Activated effector memory CD4-positive, alpha-beta T cell treated with anti-CD3 and anti-CD28 coated beads, Interleukin-2, amount 50 U/mL, for 16 hours (primary cell): ENCODE results near the gene ZDHHC14.
A peak's percentile ranks its signal among the peaks of the same experiment; 100 is the strongest.
"Not testable (repeated sequence)": the region's sequence is repeated elsewhere in the genome, so short reads cannot be mapped to it uniquely, and the experiment has no call there.

Experiments
- DNase-seq: peaks from one replicate; pipeline ENCODE4 v3.0.0-alpha.2; 2020

ZDHHC14 gene

DNA sequence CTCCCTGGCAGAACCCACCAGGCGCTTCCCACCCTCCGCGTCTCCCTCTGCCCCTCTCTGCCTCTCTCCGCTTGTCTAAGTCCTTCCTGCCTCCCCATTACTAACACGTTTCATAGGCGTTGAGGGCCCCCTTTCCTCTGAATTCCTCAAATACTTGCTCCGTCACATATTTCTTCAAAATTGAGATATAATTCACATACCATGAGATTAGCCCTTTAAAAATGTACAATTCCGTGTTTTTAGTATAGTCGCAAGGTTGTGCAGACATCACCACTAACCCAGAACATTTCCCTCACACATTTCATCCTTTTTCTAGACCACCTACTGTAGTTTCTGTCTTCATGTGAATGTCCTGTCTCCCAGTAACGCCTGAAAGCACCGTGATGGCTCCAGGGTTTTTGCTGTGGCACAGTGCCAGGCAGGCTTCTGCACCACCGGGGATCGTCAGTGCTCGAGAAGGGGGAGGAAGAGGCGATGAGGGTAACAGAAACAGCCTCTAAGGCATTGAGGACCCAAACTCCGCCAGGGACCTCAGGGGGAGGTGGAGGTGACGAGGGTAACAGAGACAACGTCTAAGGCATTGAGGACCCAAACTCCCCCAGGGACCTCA is 300.2 kb downstream of the ZDHHC14 start:
- no peak for DNase-seq

DNA sequence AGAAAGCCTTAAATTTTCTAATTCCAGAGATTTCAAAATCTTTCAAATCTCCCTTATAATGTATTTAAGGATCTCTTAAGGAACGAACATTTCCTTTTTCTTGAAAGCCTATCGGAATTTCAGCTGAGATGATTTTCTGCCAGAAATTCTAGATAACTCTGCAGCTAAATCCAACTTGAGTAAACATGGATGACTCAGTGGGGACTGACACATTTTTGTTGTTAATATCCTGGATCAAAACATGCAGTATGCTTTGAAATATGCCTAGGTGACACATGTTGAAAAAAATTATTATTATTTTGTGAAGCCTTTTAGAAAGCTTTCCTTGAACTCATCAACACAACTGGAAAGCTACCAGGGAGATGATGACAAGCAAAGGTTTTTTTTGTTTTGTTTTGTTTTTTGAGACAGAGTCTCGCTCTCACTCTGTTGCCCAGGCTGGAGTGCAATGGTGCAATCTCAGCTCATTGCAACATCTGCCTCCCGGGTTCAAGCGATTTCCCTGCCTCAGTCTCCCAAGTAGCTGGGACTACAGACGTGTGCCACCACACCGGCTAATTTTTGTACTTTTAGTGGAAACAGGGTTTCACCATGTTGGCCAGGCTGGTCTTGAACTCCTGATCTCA is 302.0 kb downstream of the ZDHHC14 start:
- DNase-seq = no peak

DNA sequence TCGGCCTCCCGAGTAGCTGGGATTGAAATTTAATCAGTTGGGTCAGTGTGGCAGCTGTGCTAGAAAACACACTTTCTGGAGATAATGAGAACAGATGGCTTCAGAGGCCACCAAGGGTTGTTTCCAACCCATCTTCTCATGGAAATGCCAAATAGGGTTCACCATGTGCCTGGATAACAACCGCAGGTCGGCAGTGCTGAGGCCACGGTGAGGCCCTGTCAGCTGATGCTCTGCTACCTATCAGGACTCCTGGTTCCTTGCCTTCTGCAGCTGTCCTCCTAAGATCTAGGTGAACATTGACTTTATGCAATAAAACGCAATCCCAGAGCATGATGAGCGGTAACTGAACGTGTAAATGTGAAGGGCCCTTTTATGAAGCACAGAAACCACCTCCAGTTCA is 302.7 kb downstream of the ZDHHC14 start:
- no peak for DNase-seq

DNA sequence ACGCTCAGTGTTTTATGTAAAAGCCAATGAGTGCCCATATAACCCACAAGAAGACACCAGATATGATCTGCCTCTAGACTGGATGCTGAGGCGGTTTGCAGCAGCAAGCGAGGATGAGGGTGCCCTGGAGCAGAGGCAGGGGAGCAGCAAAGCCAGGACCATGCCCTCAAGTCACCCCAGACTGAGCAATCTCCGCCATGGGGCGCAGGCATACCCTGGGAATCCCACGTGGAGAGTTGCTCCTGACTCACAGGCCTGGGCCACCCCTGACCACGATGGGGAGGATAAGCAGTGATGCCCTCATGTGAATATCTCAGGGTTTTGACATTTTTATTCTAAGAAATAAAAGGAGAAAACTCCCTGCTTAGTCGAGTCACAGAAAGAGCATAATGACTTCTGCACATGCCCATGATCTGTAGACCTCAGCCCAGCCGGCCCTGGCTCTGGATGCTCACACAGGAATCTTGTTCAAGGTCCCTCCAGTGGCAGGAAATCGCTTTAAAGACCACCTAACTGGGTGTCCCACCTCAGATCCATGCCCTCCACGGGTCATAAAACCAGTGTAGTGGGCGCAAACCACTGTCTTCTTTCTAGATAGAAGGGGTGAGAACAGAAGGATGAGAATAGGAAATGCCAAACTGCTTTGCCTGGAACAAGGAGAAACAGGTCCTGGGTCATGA is 303.8 kb downstream of the ZDHHC14 start:
- no peak for DNase-seq

DNA sequence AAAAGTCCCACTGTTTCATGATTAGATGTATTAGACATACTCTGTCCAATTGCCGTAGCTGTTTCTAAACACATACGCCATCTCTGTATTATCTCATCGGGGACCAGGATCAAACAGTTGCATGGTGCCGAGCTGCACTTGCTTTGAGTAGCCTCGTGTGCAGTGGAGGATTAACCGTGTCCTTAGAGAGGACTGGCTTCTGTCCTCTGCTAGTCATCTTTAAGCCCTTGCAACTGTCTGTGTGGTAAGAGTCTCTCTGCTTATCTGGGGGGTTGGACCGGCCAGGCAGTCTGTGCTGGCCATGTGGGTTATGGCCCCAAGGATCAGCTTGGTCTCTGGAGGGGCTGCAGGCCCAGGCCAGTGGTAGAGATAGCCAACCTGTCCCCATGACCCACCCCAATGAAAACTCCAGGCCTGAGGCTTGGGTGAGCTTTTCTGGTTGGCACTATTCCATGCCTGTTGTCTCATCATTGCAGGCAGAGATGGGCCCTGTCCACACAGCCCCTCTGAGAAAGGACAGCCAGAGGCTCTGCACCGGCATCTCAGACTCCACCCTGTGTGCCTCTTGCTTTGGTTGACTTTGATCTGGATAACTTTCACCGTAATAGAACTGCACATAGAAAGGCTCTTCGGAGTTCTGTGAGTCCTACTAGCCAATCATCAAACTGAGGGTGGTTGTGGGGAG is 304.7 kb downstream of the ZDHHC14 start:
- no peak for DNase-seq

DNA sequence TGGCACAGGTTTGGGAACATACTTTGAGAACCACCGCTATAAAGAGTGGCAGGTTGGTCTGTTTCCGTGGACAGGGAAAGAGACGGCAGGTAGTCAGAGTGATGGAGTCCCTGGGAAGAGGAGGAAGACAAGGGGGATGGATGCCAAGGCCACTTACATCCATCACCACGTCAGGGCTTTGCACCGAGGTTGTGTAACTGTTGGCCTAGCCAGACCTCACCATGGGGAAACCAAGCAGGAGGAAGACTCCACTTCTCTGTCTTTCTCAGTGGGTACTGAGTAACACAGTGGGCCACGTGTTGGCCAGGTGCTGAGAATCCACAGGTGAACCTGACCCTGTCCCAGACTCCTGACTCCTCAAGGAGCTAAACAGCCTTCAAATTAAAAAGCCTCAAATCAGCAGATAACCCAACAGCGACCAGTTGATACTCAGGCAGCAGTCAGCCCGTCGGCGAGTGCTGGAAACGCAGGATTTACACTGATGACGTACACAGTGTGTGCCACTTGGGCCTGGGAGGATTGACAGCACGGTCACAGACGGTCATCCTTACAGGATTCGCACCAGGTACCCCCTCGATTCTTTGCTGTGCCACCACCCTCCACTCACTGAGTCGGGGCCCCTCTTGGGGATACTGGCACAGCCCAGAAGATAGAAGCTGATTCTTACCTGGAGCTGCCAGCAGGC is 307.4 kb downstream of the ZDHHC14 start:
- no peak for DNase-seq

DNA sequence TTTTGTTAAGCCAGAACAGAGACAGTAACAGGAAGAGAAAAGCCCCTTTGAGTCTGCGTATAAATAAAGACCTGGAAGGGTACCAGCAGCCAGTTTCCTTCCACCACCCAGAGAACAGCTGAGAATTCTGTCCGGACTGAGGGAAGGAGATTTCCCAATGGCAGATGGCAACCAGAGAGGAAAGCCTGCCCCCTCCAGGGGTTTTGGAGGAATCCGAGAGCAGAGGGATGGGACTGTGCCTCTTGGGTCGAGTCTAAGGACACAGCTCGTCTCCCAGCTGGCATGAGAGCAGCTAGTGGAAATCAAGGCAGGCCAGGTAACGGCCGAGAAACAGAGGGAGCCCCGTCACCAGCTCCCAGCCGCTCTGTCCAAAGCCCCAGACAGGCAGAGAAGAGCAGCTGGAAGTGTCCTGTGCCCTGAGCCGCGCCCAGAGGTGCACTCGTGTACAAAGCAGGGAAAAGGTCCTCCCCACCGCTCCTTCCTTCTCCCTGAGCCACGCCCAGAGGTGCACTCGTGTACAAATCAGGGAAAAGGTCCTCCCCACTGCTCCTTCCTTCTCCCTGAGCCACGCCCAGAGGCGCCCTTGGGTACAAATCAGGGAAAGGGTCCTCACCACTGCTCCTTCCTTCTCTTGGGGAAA is 308.1 kb downstream of the ZDHHC14 start:
- DNase-seq = no peak

DNA sequence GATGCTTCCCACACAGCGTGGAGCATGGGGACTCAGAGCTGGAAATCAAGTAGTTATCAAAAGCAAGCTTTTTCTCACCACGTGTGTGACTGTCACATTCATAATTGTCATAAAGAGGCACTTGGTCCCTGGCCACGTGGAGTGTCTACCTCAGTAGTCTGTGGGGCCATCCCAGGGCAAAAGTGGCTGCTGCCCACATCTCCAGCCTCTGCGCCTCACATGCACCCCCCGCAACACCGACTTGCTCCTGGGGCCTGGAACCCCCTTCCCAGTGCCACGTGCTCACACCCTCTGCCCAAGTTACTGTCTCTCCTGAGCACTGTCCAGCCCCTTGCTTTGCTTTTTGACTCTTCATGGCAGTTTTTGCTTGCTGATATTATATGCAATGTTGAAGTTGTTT is 308.9 kb downstream of the ZDHHC14 start:
- peak; percentile 21 for DNase-seq

DNA sequence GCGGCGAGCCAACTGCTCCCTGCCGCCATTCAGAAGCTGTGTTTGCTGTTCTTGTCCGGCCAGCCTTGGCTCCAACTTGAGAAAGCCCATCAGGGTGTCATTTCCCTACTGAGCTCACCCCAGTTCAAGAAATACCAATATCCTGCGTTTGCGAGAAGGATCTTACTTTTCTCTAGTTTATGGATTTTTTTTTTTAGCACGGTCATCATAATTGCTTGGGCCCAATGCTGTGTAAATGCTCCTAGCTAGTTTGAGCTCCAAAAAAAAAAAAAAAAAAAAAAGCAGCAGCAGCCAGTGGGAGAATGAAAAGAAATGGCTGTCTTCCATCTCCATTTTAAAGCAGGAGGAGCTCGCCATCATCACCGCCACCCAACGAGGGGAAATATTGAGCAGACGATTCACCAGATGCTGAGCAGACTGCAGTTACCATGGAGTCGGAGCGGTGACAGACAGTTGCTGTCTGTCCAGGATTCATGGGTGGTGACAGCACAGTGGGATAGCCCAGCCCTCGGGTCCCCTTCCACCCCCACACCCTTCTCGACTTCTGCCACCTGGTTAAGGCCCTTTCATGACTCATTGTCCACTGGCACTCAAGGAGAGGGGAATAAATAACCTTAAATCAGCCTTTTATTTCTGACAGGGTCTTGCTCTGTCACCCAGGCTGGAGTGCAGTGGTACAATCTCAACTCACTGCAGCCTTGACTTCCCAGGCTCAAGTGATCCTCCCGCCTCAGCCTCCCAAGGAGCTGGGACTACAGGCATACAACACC is 309.6 kb downstream of the ZDHHC14 start:
- no peak for DNase-seq

DNA sequence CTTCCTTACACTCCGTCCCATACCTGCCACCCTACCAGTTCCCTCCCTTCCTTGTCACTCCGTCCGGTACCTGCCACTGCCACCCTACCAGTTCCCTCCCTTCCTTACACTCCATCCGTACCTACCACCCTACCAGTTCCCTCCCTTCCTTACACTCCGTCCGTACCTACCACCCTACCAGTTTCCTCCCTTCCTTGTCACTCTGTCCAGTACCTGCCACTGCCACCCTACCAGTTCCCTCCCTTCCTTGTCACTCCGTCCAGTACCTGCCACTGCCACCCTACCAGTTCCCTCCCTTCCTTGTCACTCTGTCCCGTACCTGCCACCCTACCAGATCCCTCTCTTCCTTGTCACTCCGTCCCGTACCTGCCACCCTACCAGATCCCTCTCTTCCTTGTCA is 310.6 kb downstream of the ZDHHC14 start:
- not testable (repeated sequence) for DNase-seq

DNA sequence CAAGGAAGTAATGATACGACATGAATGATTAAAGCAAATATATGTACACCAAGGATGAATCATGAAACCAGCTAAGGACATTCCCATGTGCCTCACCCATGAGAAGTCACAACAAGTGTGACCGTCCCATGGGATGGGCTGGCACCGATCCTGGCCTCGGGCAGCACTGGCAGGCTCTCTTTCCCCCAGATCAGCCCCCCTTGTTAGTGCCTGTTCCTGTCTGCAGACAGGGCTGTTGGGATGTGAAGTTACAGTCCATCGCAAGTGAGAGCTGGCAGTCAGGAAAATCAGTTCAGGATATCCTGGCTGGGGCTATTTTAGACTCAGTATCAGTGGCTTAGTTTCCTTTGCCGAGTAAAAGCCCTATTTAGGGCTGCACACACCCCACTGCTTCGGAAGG is 312.9 kb downstream of the ZDHHC14 start:
- peak; percentile 22 for DNase-seq

DNA sequence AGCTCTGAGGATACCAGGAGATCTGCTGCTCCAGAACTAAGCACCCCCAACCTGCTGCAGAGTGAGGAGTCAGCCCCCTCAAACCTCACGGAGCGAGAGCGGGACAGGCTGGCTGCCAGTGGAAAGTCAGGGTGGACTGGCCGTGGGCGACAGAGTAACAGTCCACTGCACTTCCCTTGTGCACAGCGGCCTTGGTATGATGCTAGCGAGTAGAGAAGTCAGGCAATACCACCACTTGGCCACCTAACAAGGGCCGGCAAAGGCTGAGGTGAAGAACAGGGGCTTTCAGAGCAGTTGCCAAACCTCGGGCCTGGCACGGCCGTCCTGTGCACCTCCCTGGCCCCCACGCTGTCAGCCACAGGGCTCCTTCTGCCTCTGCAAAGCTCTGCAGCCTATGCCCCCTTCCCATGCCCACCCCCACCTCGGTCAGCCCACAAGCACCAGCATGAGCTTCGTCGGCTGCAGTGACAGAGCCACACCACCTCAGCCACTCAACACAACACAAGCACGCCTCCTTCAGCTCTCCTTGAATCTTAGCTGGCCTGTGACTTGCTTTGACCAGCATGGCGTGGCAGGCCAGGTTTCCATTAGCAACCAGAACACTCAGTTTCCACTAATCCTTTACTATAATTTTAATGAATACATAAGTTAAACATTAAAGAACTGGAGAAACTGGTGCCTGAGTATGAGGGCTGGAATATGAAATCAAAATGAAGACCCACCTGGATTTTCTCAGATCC is 314.5 kb downstream of the ZDHHC14 start:
- DNase-seq = peak; percentile 39

DNA sequence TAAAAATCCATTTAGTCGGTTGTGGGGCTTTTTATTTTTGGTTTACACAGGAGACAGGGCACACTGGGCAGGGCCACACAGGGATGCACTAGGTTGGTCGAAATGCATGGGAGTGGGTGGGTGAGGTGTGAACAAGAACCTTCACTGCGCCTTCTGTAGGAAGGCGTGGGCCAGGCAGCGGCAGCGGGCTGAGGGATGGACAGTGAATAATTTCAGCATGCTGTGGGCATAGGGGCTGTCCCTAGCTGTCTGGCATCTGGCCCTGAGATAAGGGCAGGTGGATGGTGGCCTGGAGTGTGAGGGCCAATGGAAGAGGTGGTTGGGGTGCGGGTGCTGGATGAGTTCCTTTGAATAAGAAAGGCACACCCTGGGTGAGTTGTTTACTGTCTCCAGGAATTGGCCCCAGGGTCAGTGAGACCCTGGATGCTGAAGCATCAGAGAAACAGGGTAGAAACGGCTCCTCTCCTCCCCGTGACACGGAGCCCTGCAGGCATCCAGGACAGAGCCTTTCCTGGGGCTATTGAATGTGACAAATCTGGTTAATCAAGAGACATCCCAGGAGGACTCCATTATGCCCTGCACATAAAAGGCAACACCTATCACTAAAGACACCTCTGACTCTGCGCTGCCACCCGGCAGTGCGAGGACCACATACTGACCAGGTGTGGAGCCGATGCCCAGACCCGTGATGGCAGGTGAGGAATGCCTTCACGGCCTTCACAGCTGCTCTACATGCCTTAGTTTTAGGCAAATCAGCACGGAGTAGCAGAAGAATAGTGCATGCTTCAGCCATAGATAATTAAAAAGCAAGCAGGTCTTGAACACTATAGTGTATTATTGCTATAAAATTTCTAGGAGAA is 319.0 kb downstream of the ZDHHC14 start:
- DNase-seq = peak; percentile 9

DNA sequence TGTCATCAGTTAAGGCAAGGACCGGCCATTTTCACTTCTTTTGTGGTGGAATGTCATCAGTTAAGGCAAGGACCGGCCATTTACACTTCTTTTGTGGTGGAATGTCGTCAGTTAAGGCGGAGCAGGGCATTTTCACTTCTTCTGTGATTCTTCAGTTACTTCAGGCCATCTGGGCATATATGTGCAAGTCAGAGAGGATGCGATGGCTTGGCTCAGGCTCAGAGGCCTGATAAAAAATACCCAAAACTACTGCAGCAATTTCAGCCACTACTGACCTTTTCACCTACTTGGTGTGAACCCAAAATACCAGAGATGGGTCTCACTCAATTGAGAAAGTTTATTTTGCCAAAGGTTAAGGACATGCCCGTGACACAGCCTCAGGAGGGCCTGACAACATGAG is 325.4 kb downstream of the ZDHHC14 start:
- DNase-seq = not testable (repeated sequence)

DNA sequence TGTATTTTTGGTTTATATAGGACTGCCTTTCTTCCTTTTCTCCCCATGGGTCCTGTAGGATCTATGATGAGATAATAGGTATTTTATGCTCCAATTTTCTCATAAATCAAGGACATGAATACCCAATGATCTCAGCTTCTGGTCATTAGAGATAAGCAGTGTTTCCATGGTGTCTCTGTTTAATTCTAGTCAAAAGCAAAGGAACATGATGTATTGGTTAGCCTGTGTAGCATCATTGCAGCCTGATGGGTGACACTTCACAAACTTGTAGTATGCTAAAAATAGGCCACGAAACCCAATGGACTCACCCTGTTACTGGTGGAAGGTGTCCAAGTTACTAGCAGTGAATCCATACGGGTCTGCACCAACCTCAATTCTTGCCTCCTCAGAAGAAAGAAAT is 325.9 kb downstream of the ZDHHC14 start:
- DNase-seq = no peak

DNA sequence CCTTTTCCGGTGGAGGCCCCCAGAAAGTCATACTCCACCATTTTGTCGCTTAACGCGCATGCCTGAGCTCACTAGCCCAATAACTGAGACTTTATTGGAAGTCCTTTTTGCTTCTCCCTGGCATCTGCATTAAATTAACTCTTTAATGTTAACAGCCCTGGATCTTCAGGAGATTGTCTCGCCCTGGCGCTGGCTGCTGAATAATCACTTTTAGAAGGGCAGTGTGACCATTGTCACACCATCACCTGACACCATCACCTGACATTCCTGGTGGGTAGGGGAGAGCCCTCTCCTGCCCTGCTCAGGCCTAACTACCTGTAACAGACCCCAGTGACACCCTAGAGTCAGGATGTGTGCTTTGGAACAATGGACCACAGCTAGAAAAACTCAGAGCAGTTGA is 326.6 kb downstream of the ZDHHC14 start:
- DNase-seq = no peak

DNA sequence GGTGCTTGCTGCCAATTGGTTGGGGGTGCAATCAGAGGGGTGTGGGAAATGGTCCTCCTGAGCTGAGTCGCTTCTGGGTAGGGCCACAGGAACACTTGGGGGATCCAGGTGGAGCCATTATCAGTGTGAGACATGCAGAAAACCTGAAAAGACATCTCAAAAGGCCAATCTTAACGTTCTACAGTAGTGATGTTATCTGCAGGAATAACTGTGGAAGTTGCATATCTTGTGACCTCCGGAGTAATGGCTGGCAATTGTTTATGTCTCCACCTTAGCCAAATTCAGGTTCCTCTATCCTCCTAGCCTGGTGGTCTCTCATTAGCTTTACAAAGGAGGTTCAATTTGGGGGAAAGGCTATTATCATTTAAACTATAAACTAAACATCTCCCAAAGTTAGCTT is 327.2 kb downstream of the ZDHHC14 start:
- DNase-seq = no peak

DNA sequence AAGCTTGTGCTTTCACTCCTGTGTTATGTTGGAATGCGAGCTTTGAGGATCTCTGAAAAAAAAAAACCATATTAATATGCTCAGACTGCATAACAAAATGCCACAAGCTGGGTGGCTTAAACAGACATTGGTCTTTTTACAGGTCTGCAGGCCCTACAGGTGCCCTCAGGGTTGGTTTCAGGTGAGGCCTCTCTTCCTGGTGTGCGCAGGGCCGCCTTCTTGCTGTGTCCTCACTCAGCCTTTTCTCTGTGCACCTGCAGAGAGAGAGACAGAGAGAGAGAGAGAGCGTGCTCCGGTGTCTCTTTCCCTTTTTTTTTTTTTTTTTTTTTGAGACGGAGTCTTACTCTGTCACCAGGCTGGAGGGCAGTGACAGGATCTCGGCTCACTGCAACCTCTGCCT is 327.9 kb downstream of the ZDHHC14 start:
- no peak for DNase-seq

DNA sequence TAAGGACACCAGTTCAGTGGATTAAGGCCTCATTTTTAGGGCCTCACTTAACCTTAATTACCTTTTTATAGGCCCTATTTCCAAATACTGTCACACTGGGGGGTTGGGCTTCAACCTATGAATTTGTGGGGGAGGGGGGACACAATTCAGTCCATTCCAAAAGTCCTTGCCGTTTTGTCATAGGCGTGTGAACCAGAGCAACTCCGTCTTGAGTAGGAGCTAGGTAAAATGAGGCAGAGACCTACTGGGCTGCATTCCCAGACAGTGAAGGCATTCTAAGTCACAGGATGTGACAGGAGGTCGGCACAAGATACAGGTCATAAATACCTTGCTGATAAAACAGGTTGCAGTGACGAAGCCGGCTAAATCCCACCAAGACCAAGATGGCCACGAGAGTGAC is 328.6 kb downstream of the ZDHHC14 start:
- no peak for DNase-seq

DNA sequence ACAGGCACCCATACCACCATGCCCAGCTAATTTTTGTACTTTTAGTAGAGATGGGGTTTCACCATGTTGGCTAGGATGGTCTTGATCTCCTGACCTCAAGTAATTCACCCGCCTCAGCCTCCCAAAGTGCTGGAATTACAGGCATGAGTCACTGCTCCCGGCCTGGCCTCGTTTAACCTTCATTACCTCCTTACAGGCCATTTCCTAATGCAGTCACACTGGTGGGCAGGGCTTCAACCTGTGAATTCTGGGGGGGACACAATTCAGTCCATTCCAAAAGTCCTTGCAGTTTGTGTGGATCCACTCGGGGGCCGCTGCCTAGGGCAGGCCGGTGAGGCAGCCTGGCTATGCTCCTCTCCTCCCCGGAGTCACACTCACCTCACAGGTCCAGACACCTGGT is 329.6 kb downstream of the ZDHHC14 start:
- DNase-seq = no peak
